Naive thymus-derived CD4-positive, alpha-beta T cell (primary cell): ENCODE results near the gene SFMBT2. TPM values are rescaled to one million over a fixed set of nuclear protein-coding genes. Genes with fewer than 3 reads are reported as not detected.
"Not testable (repeated sequence)": the region's sequence is repeated elsewhere in the genome, so short reads cannot be mapped to it uniquely, and the experiment has no call there.

Source experiments
- ATAC-seq: fragments of 150-1000 bp; cut with Tn5 transposase; 2 replicates; pipeline ENCODE4 v1.10.0; 2021; ENCODE audit warnings: mild to moderate bottlenecking, moderate library complexity
- CTCF ChIA-PET: fragments of 350-600 bp; sonication (Branson Sonifier 250); formaldehyde crosslinking; loops from one replicate; lab custom pipeline; 2021; ENCODE audit warnings: antibody characterized with exemption; lab: Charles Lee
- POLR2A ChIA-PET: fragments of 350-600 bp; sonication (Branson Sonifier 250); formaldehyde crosslinking; loops from one replicate; lab custom pipeline; 2021; ENCODE audit warnings: antibody characterized with exemption, inconsistent platforms; lab: Charles Lee
- DNase-seq, 9 donors: peaks; one replicate each; pipeline versions ENCODE4 v3.0.0 to v3.0.0-alpha.2; 2020 to 2022; ENCODE audit warnings: mixed read lengths in 1 of 9
- H3K27ac ChIP-seq: one replicate; pipeline ENCODE4 v1.7.0; 2013; ENCODE audit warnings: mild to moderate bottlenecking, low read depth, low read length, moderate library complexity
- H3K27me3 ChIP-seq, 2 donors: one replicate each; pipeline ENCODE4 v1.7.0; 2013; ENCODE audit warnings: low read length in 2 of 2, mild to moderate bottlenecking in 2 of 2, moderate library complexity in 2 of 2; ENCODE audit not compliant: control insufficient read depth in 2 of 2, insufficient read depth in 2 of 2
- H3K36me3 ChIP-seq, 3 experiments: 1 replicate in 2 of 3; 2 replicates in 1 of 3; pipeline ENCODE4 v1.7.0; 2013; ENCODE audit warnings: low read length in 3 of 3, mild to moderate bottlenecking in 3 of 3, moderate library complexity in 1 of 3; ENCODE audit not compliant: insufficient read depth in 3 of 3, control insufficient read depth in 2 of 3
- H3K4me1 ChIP-seq, 2 donors: one replicate each; pipeline ENCODE4 v1.7.0; 2013; ENCODE audit warnings: low read length in 2 of 2, mild to moderate bottlenecking in 2 of 2, moderate library complexity in 1 of 2; ENCODE audit not compliant: control insufficient read depth in 2 of 2, insufficient read depth in 2 of 2
- H3K4me3 ChIP-seq: 2 replicates; pipeline ENCODE4 v1.7.0; 2013; ENCODE audit warnings: mild to moderate bottlenecking, low read length
- H3K9me3 ChIP-seq, 3 experiments: 1 replicate in 2 of 3; 2 replicates in 1 of 3; pipeline ENCODE4 v1.7.0; 2013; ENCODE audit warnings: low read length in 3 of 3; ENCODE audit not compliant: control insufficient read depth in 2 of 3
- H3K27ac Mint-ChIP-seq, 9 donors: one replicate each; pipeline ENCODE4 v1.8.0; 2020 to 2022; ENCODE audit warnings: mixed read lengths in 9 of 9, mild to moderate bottlenecking in 8 of 9, moderate library complexity in 5 of 9, inconsistent platforms in 2 of 9
- H3K27me3 Mint-ChIP-seq, 5 donors: one replicate each; pipeline ENCODE4 v1.8.0; 2021 to 2022; ENCODE audit warnings: mixed read lengths in 5 of 5, mild to moderate bottlenecking in 1 of 5
- H3K36me3 Mint-ChIP-seq, 5 donors: one replicate each; pipeline ENCODE4 v1.8.0; 2020 to 2022; ENCODE audit warnings: mixed read lengths in 5 of 5, mild to moderate bottlenecking in 3 of 5, inconsistent platforms in 1 of 5
- H3K4me1 Mint-ChIP-seq, 7 donors: one replicate each; pipeline ENCODE4 v1.8.0; 2020 to 2022; ENCODE audit warnings: mixed read lengths in 7 of 7, mild to moderate bottlenecking in 3 of 7, inconsistent platforms in 1 of 7
- H3K4me3 Mint-ChIP-seq, 10 donors: one replicate each; pipeline ENCODE4 v1.8.0; 2020 to 2022; ENCODE audit warnings: mild to moderate bottlenecking in 10 of 10, mixed read lengths in 10 of 10, moderate library complexity in 6 of 10, inconsistent platforms in 2 of 10
- H3K9me3 Mint-ChIP-seq, 11 donors: one replicate each; pipeline ENCODE4 v1.8.0; 2020 to 2022; ENCODE audit warnings: mixed read lengths in 11 of 11, mild to moderate bottlenecking in 4 of 11, inconsistent platforms in 1 of 11, moderate library complexity in 1 of 11
- intact Hi-C, 2 donors: fragments of 100-400 bp; cut with micrococcal nuclease; formaldehyde crosslinking; loops; one replicate each; pipeline ENCODE4 v1.15.1; 2023
- polyA plus RNA-seq, 2 donors: library from polyadenylated mRNA; unstranded; fragments of 300-500 nt; fragmentation: Illumina TruSeq; gene quantifications; one replicate each; pipeline ENCODE4 v1.2.3, GENCODE V29; 2021
- total RNA-seq, 6 experiments: library from RNA in 5 of 6; stranded (reverse) in 5 of 6; gene quantifications; 1 replicate in 5 of 6; 2 replicates in 1 of 6; pipeline ENCODE4 v1.2.3 and lab custom pipeline; 2021 to 2026

SFMBT2 gene
- total and polyA plus RNA-seq, 7 experiments from 2014 or later: 7.4 to 50.9 (median 39.2) TPM

DNA sequence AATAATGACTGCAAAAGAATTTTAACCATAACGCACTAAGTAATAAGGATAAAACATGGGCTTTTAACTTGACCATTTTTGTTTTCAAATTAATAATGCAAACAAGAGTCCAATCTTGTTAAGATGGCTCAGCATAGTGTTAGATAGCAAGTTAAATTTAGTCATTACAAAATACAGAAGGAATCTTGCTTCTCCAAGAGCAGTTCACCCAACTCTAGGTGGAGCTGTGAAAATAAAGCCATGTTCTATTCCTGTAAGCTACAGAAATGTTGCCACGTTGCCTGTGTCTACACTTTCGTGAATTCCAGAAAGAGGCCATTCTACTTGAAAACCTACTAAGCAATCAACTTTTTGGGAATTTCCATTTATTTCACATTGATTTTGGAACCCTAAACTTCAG lies 191.9 kb downstream of the SFMBT2 start:
- H3K36me3 ChIP-seq: peaks cover 0 to 50% (median 0%) of the 10 kb centered on the region in 3 experiments
- CTCF ChIA-PET: interaction anchor here (0.6 kb wide), 1 partner anchor 199 kb away, joined by 3 read pairs; no protein-coding TSS in a partner anchor
- no peak overlapping the region for H3K4me3 Mint-ChIP-seq

DNA sequence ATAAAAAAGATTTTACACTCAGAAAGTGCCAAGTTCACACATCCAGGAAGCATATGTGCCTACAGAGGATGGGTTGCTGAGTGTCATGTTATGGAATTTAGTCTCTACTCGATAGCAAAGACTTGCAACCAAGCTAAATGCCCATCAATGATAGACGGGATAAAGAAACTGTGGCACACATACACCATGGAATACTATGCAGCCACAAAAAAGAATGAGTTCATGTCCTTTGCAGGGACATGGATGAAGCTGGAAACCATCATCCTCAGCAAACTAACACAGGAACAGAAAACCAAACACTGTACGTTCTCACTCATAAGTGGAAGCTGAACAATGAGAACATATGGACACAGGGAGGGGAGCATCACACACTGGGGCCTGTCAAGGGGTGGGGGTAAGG lies 198.1 kb downstream of the SFMBT2 start:
- POLR2A ChIA-PET, DNase-seq, H3K4me1 ChIP-seq, H3K27ac ChIP-seq, H3K4me3 ChIP-seq, ATAC-seq, H3K27me3 Mint-ChIP-seq, H3K27me3 ChIP-seq, intact Hi-C loops, H3K9me3 ChIP-seq, H3K4me3 Mint-ChIP-seq, H3K9me3 Mint-ChIP-seq: not testable (repeated sequence)
- Mint-ChIP-seq H3K4me1 (peaks cover 0 to 15% (median 4%) of the 10 kb centered on the region in 7 donors), H3K27ac (peak overlapping the region in 1 of 9 donors; percentile 34), H3K36me3 (peaks cover 22 to 87% (median 56%) of the 10 kb centered on the region in 5 donors)
- H3K36me3 ChIP-seq: peaks cover 0 to 76% (median 0%) of the 10 kb centered on the region in 3 experiments
- CTCF ChIA-PET: interaction anchor here (0.6 kb wide), 1 partner anchor 76 kb away, joined by 3 read pairs; no protein-coding TSS in a partner anchor

More for the DNA sequence above, 191.9 kb downstream of the SFMBT2 start:
- H3K36me3 Mint-ChIP-seq: peaks cover 15 to 82% (median 51%) of the 10 kb centered on the region in 5 donors
- H3K4me3 ChIP-seq: no peak overlapping the region
- DNase-seq (no peak), ATAC-seq (no peak)
- peaks cover 0 to 5% (median 0%) of the 10 kb centered on the region in 7 donors for H3K4me1 Mint-ChIP-seq
- no peaks in the 10 kb centered on the region for H3K27me3 ChIP-seq
- POLR2A ChIA-PET: no interaction called here
- no peak overlapping the region for H3K27ac ChIP-seq
- H3K27me3 Mint-ChIP-seq: no peaks in the 10 kb centered on the region
- H3K9me3 ChIP-seq: peaks cover 0 to 7% (median 0%) of the 10 kb centered on the region in 3 experiments
- H3K9me3 Mint-ChIP-seq: peaks cover 0 to 12% (median 6%) of the 10 kb centered on the region in 11 donors
- H3K27ac Mint-ChIP-seq: peak overlapping the region in 2 of 9 donors; percentile 10 to 26
- H3K4me1 ChIP-seq: no peaks in the 10 kb centered on the region
- intact Hi-C loops: no loop called here

DNA sequence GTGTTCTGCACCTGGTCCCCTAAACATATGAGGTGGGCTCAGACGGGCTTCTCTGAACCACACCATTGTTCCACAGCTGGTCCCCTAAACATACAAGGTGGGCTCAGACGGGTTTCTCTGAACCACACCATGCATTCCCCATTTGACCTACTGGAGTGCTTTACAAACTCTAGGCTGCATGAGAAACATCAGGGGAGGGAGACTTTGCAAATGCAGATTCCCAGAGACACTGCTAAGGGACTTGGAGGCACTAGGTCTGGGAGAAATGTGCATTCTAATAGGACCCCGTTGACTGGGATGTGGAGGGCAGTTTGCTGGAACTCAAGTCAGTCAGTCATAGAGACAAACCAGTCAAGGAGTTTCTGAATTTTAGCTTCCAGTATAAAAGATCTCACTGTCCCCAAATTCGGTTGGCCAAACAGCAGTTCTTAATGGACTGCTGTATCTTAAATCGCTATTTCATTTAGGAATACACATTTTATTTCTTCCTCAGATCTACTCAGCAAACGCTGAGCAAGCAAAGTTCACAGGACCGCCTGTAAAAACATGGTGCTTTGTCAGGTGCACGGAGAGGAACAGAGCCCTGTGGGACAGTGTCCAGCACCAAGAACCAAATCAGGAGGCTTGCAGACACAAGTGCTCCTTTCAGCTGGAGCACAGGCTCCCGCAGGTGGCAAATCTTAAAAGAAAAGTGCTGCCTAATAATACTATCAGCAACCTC lies 198.8 kb downstream of the SFMBT2 start:
- Mint-ChIP-seq H3K4me1 (peaks cover 0 to 15% (median 4%) of the 10 kb centered on the region in 7 donors), H3K27ac (no peak overlapping the region), H3K9me3 (peaks cover 0 to 8% (median 0%) of the 10 kb centered on the region in 11 donors), H3K27me3 (no peaks in the 10 kb centered on the region), H3K36me3 (peaks cover 22 to 83% (median 50%) of the 10 kb centered on the region in 5 donors), H3K4me3 (no peak overlapping the region)
- ATAC-seq: no peak
- ChIA-PET POLR2A (no interaction called here), CTCF (interaction anchor here (0.6 kb wide), 1 partner anchor 77 kb away, joined by 3 read pairs; no protein-coding TSS in a partner anchor)
- Histone ChIP-seq H3K9me3 (no peaks in the 10 kb centered on the region), H3K4me3 (no peak overlapping the region), H3K27me3 (no peaks in the 10 kb centered on the region), H3K27ac (no peak overlapping the region), H3K4me1 (no peaks in the 10 kb centered on the region), H3K36me3 (peaks cover 0 to 75% (median 0%) of the 10 kb centered on the region in 3 experiments)
- intact Hi-C loops: no loop called here
- DNase-seq: no peak

DNA sequence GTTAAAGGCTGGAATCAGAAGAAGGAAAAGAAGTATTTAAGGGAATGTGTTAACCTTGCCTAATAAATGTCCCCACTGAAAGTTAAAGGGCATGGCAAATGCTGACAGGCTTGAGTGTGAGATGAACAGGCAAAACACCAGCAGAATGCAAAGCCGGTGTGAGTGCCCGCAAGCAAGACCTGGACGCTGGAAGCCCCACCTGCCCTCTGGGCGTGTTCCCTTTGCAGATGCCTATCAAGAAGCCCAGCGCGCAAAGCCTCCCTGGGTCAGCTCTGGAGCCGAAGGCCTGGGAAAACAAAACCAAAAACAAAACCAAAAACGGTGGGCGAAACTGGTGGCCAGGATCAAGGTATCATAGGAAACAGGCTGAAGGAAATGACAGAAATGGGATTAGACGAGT lies 200.3 kb downstream of the SFMBT2 start:
- H3K27ac Mint-ChIP-seq: peak overlapping the region in 2 of 9 donors; percentile 86 to 87

DNA sequence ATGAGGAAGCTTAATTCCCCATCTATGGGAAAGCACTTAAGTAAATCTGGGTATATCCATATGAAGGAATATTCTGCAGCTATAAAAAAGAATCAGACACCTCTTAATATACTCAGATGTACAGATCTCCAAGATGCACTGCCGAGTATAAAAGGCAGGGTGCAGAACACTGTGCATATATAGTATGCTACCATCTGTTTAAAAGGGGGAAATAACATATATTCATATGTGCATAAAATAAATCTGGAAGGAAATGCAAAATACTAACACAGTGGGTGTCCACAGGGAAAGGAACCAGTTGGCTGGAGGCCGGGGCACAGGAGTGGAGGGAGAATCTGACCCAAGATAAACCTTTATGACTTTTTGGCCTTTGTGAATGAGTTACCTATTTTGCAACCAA lies 201.4 kb downstream of the SFMBT2 start:
- CTCF ChIA-PET: interaction anchor here (0.9 kb wide), 1 partner anchor 10 kb away, joined by 3 read pairs; no protein-coding TSS in a partner anchor

More for the DNA sequence above, 200.3 kb downstream of the SFMBT2 start:
- peaks cover 0 to 9% (median 0%) of the 10 kb centered on the region in 11 donors for H3K9me3 Mint-ChIP-seq
- no peak overlapping the region for H3K4me3 Mint-ChIP-seq
- CTCF ChIA-PET: no interaction called here
- H3K27ac ChIP-seq: no peak overlapping the region
- no peaks in the 10 kb centered on the region for H3K27me3 ChIP-seq
- peaks cover 0 to 67% (median 0%) of the 10 kb centered on the region in 3 experiments for H3K36me3 ChIP-seq
- no peak for DNase-seq
- H3K4me3 ChIP-seq: no peak overlapping the region
- no peak for ATAC-seq
- H3K9me3 ChIP-seq: no peaks in the 10 kb centered on the region
- intact Hi-C loops: no loop called here
- H3K27me3 Mint-ChIP-seq: no peaks in the 10 kb centered on the region
- no peaks in the 10 kb centered on the region for H3K4me1 ChIP-seq
- H3K36me3 Mint-ChIP-seq: peaks cover 18 to 81% (median 56%) of the 10 kb centered on the region in 5 donors
- POLR2A ChIA-PET: no interaction called here
- peaks cover 0 to 15% (median 4%) of the 10 kb centered on the region in 7 donors for H3K4me1 Mint-ChIP-seq

DNA sequence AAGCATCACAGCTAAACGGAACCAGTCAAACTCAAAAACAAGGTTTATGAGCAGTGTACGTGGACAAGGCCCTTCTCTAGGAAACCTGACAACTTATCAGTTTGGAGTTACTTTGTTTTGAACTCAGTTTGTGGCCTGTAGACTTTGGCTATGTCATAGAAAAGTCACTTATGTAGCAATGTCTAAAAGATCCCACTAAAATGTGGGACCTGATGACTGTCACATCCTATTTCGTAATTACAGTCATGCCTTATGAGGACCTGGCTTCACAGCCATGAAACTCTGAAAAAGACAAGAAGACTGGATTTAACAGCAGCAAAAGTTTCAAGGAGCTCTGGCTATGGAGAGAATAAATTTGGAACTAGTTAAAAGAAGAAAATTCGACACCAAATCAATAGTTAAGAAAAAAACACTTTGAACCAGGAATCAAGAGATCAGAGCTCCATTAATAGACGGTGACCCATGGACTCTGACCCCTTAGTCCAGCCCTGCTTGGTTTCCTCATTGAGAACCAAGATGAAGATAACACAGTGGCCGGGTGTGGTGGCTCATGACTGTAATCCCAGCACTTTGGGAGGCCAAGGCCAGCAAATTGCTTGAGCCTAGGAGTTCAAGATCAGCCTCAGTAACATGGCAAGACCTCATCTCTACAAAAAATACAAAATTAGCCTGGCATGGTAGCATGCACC lies 204.3 kb downstream of the SFMBT2 start:
- Histone ChIP-seq H3K4me3 (no peak overlapping the region), H3K4me1 (no peaks in the 10 kb centered on the region), H3K36me3 (peaks cover 0 to 51% (median 3%) of the 10 kb centered on the region in 3 experiments), H3K27ac (no peak overlapping the region), H3K9me3 (no peaks in the 10 kb centered on the region), H3K27me3 (no peaks in the 10 kb centered on the region)
- Mint-ChIP-seq H3K4me3 (no peak overlapping the region), H3K27me3 (no peaks in the 10 kb centered on the region), H3K4me1 (peaks cover 0 to 10% (median 5%) of the 10 kb centered on the region in 7 donors), H3K9me3 (peaks cover 0 to 5% (median 0%) of the 10 kb centered on the region in 11 donors), H3K36me3 (peaks cover 20 to 68% (median 39%) of the 10 kb centered on the region in 5 donors), H3K27ac (peak overlapping the region in 4 of 9 donors; percentile 19 to 63 (median 58))
- ChIA-PET POLR2A (no interaction called here), CTCF (no interaction called here)
- ATAC-seq (peak; percentile 56), DNase-seq (no peak)
- intact Hi-C loops: loop anchor here in 1 of 2 donors (5.0 kb wide), 1 partner anchor 36 kb away; no protein-coding TSS in a partner anchor

More for the DNA sequence above, 201.4 kb downstream of the SFMBT2 start:
- Histone ChIP-seq H3K4me3 (no peak overlapping the region), H3K9me3 (no peaks in the 10 kb centered on the region), H3K4me1 (no peaks in the 10 kb centered on the region), H3K27ac (no peak overlapping the region), H3K36me3 (peaks cover 0 to 67% (median 0%) of the 10 kb centered on the region in 3 experiments), H3K27me3 (no peaks in the 10 kb centered on the region)
- no peaks in the 10 kb centered on the region for H3K27me3 Mint-ChIP-seq
- POLR2A ChIA-PET: no interaction called here
- H3K9me3 Mint-ChIP-seq: peaks cover 0 to 9% (median 0%) of the 10 kb centered on the region in 11 donors
- no peak overlapping the region for H3K4me3 Mint-ChIP-seq
- H3K4me1 Mint-ChIP-seq: peaks cover 0 to 15% (median 5%) of the 10 kb centered on the region in 7 donors
- intact Hi-C loops: loop anchor here in 1 of 2 donors (2.0 to 5.0 kb wide), 2 partner anchors 17 to 33 kb away; no protein-coding TSS in a partner anchor
- DNase-seq: no peak
- ATAC-seq: no peak
- H3K36me3 Mint-ChIP-seq: peaks cover 18 to 77% (median 53%) of the 10 kb centered on the region in 5 donors
- peak overlapping the region in 2 of 9 donors; percentile 0 to 36 for H3K27ac Mint-ChIP-seq
